ENCODE measurements around the gene PRR36.

PRR36 gene

GRCh38 chr19:7842661-7843294, 31.4 kb downstream of the PRR36 start:
- no peak for DNase-seq

GRCh38 chr19:7841751-7842660, 32.2 kb downstream of the PRR36 start:
- no peak for DNase-seq

GRCh38 chr19:7840629-7841028, 33.6 kb downstream of the PRR36 start:
- DNase-seq = no peak

GRCh38 chr19:7839476-7839875, 34.7 kb downstream of the PRR36 start:
- DNase-seq = no peak

GRCh38 chr19:7833225-7834099, 40.7 kb downstream of the PRR36 start:
- no peak for DNase-seq

- no peak for DNase-seq
These were observed 41.4 kb downstream of the PRR36 start for GRCh38 chr19:7832781-7833180.

GRCh38 chr19:7832009-7832408, 42.2 kb downstream of the PRR36 start:
- no peak for DNase-seq

GRCh38 chr19:7831452-7831851, 42.7 kb downstream of the PRR36 start:
- peak; percentile 37 to 52 for DNase-seq

- no peak for DNase-seq
These were observed 43.4 kb downstream of the PRR36 start for GRCh38 chr19:7830823-7831222.

GRCh38 chr19:7830272-7830771, 43.9 kb downstream of the PRR36 start:
- no peak for DNase-seq

- DNase-seq = peak; percentile 100
These were observed 44.5 kb downstream of the PRR36 start, which contains the start of gene EVI5L for GRCh38 chr19:7829561-7830271. Gene EVI5L (plus strand): TSS chr19:7830218. CDS start chr19:7846543, 16,325 bp downstream.

GRCh38 chr19:7829166-7829520, 45.0 kb downstream of the PRR36 start:
- no peak for DNase-seq

GRCh38 chr19:7823686-7824301, 50.4 kb downstream of the PRR36 start:
- DNase-seq = no peak

GRCh38 chr19:7822910-7823515, 51.2 kb downstream of the PRR36 start:
- DNase-seq = no peak

GRCh38 chr19:7820588-7820987, 53.6 kb downstream of the PRR36 start:
- DNase-seq = no peak

GRCh38 chr19:7819337-7819736, 54.9 kb downstream of the PRR36 start:
- DNase-seq = no peak

- no peak for DNase-seq
These were observed 55.4 kb downstream of the PRR36 start for GRCh38 chr19:7818806-7819205.
